GM12878 (cell line): ENCODE measurements around the gene LETM1.

ENCODE experiments used
- CTCF ChIP-seq, 3 experiments: IDR thresholded peaks in 2 of 3; conservative IDR thresholded peaks in 1 of 3; 2 replicates each; pipeline ENCODE4 v1.5.1; 2011; ENCODE audit warnings: low read depth in 3 of 3, low read length in 3 of 3, mild to moderate bottlenecking in 3 of 3, control low read depth in 2 of 3, moderate library complexity in 2 of 3, inconsistent platforms in 1 of 3, mixed read lengths in 1 of 3; ENCODE audit not compliant: control insufficient read depth in 2 of 3, insufficient read depth in 1 of 3; ENCODE audit errors: extremely low read depth in 1 of 3
- EGR1 ChIP-seq, 2 experiments: IDR thresholded peaks; 1 replicate in 1 of 2; 2 replicates in 1 of 2; pipeline ENCODE4 v1.6.1; 2011 to 2012; ENCODE audit warnings: low read depth in 2 of 2, low read length in 2 of 2, borderline replicate concordance in 1 of 2, mild to moderate bottlenecking in 1 of 2, moderate library complexity in 1 of 2
- EP300 ChIP-seq, 2 experiments: fragments of 150-350 bp in 1 of 2; IDR thresholded peaks; 2 replicates each; pipeline ENCODE4 v1.6.1; 2011 to 2012; ENCODE audit warnings: low read depth in 2 of 2, low read length in 2 of 2, borderline replicate concordance in 1 of 2, improper control_type of control experiment in 1 of 2, inconsistent platforms in 1 of 2; ENCODE audit not compliant: control insufficient read depth in 1 of 2
- MLLT1 ChIP-seq: fragments of 450-650 bp; IDR thresholded peaks from 2 replicates; pipeline ENCODE4 v1.6.1; 2016; ENCODE audit warnings: mild to moderate bottlenecking
- RAD21 ChIP-seq: IDR thresholded peaks from 2 replicates; pipeline ENCODE4 v1.6.1; 2011; ENCODE audit warnings: mild to moderate bottlenecking, low read depth, low read length, moderate library complexity; ENCODE audit not compliant: insufficient read depth
- TAF1 ChIP-seq: IDR thresholded peaks from 2 replicates; pipeline ENCODE4 v1.6.1; 2011; ENCODE audit warnings: mild to moderate bottlenecking, low read depth, low read length, borderline replicate concordance
- TCF7 ChIP-seq: IDR thresholded peaks from 2 replicates; pipeline ENCODE4 v1.6.1; 2014; ENCODE audit warnings: antibody characterized with exemption, borderline replicate concordance
- TF ChIP-seq, protein P1 (sequence below): fragments of 450-650 bp; conservative IDR thresholded peaks from 2 replicates; pipeline ENCODE4 v1.6.1; 2017; ENCODE audit warnings: mild to moderate bottlenecking, moderate library complexity
- TF ChIP-seq, protein P2 (sequence below): IDR thresholded peaks from 2 replicates; pipeline ENCODE4 v1.6.1; 2011; ENCODE audit warnings: borderline replicate concordance, low read depth, mild to moderate bottlenecking, moderate library complexity, low read length; ENCODE audit not compliant: insufficient read depth, poor library complexity, severe bottlenecking

DNA sequence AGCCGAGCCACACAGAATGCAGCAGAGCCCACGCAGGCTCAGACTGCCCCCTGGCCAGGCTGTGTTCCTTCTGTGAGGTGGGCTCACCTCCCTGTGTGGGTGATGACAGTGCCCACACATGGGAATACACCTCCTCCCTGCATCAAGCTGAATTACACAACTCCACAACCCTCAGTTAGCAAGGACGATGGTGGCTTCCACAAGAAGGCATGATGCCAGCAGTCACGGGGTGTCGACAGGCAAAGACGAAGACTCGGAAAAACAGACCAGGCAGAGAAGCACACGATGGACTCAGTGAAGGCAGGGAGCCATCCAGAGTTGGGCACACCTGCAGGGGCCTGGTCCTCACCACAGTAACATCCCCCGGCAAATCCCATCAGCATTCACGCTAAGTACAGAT lies 12.1 kb downstream of the LETM1 start:
- TF ChIP-seq, protein P1, sequence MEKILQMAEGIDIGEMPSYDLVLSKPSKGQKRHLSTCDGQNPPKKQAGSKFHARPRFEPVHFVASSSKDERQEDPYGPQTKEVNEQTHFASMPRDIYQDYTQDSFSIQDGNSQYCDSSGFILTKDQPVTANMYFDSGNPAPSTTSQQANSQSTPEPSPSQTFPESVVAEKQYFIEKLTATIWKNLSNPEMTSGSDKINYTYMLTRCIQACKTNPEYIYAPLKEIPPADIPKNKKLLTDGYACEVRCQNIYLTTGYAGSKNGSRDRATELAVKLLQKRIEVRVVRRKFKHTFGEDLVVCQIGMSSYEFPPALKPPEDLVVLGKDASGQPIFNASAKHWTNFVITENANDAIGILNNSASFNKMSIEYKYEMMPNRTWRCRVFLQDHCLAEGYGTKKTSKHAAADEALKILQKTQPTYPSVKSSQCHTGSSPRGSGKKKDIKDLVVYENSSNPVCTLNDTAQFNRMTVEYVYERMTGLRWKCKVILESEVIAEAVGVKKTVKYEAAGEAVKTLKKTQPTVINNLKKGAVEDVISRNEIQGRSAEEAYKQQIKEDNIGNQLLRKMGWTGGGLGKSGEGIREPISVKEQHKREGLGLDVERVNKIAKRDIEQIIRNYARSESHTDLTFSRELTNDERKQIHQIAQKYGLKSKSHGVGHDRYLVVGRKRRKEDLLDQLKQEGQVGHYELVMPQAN: no peak
- TF ChIP-seq CTCF (IDR thresholded peaks at IDR 0.05 in 2 of 3, conservative IDR thresholded peaks at IDR 0.05 in 1 of 3; ENCODE audit: control insufficient read depth in 2 of 3, extremely low read depth in 1 of 3, insufficient read depth in 1 of 3, low read depth in 3 of 3, low read length in 3 of 3) (no peak), TAF1 (no peak), RAD21 (no peak), MLLT1 (no peak), EP300 (IDR thresholded peaks at IDR 0.05; ENCODE audit: borderline replicate concordance in 1 of 2, control insufficient read depth in 1 of 2, low read depth in 2 of 2, low read length in 2 of 2) (no peak), EGR1 (IDR thresholded peaks at IDR 0.05; ENCODE audit: borderline replicate concordance in 1 of 2, low read depth in 2 of 2, low read length in 2 of 2) (no peak), TCF7 (no peak)
- TF ChIP-seq, protein P2, sequence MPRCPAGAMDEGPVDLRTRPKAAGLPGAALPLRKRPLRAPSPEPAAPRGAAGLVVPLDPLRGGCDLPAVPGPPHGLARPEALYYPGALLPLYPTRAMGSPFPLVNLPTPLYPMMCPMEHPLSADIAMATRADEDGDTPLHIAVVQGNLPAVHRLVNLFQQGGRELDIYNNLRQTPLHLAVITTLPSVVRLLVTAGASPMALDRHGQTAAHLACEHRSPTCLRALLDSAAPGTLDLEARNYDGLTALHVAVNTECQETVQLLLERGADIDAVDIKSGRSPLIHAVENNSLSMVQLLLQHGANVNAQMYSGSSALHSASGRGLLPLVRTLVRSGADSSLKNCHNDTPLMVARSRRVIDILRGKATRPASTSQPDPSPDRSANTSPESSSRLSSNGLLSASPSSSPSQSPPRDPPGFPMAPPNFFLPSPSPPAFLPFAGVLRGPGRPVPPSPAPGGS: no peak
